Hair follicular keratinocyte (primary cell): ENCODE results near the gene TRAF5. TPM values are rescaled to one million over a fixed set of nuclear protein-coding genes. Genes with fewer than 3 reads are reported as not detected.

Experiments
- total RNA-seq: library from RNA; depleted of rRNA; stranded (reverse); fragments of >200 nt; gene quantifications from 2 replicates; pipeline ENCODE4 v1.2.3, GENCODE V29; 2015

Gene TRAF5
- total RNA-seq: 2.2 and 2.6 TPM in 2 replicates

GRCh38 chr1:211326528-211327345 is at the start of gene TRAF5:
Gene TRAF5, plus strand, starts transcription at chr1:211326833. Its CDS starts 26,407 bp downstream, at chr1:211353240.

Other genes with a start within 250 kb of the TRAF5 start
- not detected in 2 replicates for gene KCNH1, start 192.7 kb upstream of the TRAF5 start, total RNA-seq
- 6.5 and 9.4 TPM in 2 replicates for gene RCOR3, start 67.5 kb upstream of the TRAF5 start, total RNA-seq
- gene RD3, start 165.3 kb downstream of the TRAF5 start, total RNA-seq: not detected in 2 replicates